ENCODE measurements around the gene CTSW.
"Not testable (repeated sequence)": the region's sequence is repeated elsewhere in the genome, so short reads cannot be mapped to it uniquely, and the experiment has no call there.

CTSW gene, protein sequence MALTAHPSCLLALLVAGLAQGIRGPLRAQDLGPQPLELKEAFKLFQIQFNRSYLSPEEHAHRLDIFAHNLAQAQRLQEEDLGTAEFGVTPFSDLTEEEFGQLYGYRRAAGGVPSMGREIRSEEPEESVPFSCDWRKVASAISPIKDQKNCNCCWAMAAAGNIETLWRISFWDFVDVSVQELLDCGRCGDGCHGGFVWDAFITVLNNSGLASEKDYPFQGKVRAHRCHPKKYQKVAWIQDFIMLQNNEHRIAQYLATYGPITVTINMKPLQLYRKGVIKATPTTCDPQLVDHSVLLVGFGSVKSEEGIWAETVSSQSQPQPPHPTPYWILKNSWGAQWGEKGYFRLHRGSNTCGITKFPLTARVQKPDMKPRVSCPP

DNA sequence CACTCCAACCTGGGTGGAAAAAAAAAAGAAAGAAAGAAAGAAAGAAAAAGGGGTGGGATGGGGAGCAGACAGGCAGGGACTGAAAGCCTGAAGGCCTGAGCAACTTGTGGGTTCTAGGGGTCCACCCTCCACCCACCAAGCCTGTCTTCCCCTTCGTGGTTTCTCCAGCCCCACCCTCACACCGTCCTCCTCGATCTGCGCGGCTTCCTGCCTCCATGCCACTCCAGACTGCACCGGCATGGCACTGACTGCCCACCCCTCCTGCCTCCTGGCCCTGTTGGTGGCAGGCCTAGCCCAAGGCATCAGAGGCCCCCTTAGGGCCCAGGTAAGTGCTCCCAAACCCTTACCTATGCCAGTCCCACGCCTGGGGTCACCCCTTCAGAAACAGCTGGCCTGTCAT, at the start of gene CTSW:
Gene CTSW (plus strand): TSS at position 221 of the 400 bp plus-strand sequence. CDS start 18 bp downstream, at position 239.
- Histone ChIP-seq H3K36me3 (ENCODE audit: control insufficient read depth in 1 of 2, insufficient read depth in 2 of 2, low read length in 2 of 2) (peaks cover 9 to 23% of the 10 kb centered on the region in 2 donors), H3K9me3 (ENCODE audit: control insufficient read depth in 1 of 2, low read length in 2 of 2) (no peaks in the 10 kb centered on the region), H3K27ac (ENCODE audit: low read length) (no peak within 1 kb of the TSS), H3K27me3 (ENCODE audit: low read depth, low read length) (no peaks in the 10 kb centered on the region), H3K4me3 (ENCODE audit: low read depth in 1 of 2, low read length in 2 of 2) (no peak within 1 kb of the TSS), H3K4me1 (ENCODE audit: control insufficient read depth in 1 of 2, insufficient read depth in 2 of 2, low read length in 2 of 2) (no peaks in the 10 kb centered on the region)

- not testable (repeated sequence) for H3K27ac ChIP-seq (ENCODE audit: low read length); H3K27me3 ChIP-seq (ENCODE audit: low read depth, low read length); H3K4me3 ChIP-seq (ENCODE audit: low read depth in 1 of 2, low read length in 2 of 2); H3K36me3 ChIP-seq (ENCODE audit: control insufficient read depth in 1 of 2, insufficient read depth in 2 of 2, low read length in 2 of 2); H3K9me3 ChIP-seq (ENCODE audit: control insufficient read depth in 1 of 2, low read length in 2 of 2)
- H3K4me1 ChIP-seq (ENCODE audit: control insufficient read depth in 1 of 2, insufficient read depth in 2 of 2, low read length in 2 of 2) = peaks cover 9 to 10% of the 10 kb centered on the region in 2 donors
Observed at GRCh38 chr11:65832231-65832630, 47.4 kb upstream of the CTSW start.

DNA sequence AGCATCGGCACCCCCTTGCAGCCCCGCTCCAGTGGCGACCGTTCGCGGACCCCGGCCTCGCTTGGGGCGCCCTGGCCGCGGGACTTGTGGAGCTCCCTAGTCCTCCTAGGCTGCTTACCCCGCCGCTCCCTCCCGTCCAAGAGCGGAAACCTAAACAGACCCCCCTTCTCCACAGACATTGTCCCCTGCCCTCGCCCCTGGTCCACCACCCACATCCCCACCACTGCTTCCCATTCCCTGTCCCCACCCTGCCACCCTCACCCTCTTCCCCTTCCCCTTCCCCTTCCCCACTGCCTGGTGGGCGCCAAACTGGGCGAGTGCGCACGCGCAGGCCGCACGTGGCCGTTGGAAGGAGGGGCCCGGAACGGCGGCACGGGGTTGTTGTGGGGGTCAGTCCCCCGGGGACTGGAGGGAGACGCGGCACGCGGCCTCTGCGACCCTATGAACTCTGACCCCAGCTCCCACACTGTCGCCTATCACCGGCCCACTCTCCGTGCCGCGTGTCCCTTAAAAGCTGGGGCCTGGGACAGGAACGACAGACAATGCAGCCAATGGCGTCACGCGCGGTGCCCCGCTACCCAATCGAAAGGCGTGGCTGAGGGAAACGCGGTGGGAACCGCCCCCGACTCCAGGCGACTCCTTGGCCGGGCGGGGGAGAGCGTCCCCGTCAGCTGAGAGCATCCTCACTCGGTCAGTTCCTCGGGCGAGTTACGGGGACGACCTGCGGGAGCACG, 46.2 kb upstream of the CTSW start, which contains the start of gene SNX32:
Gene SNX32 (plus strand): TSS at position 667 of the 734 bp plus-strand sequence. CDS start 103 bp downstream, outside the sequence.
- H3K27me3 ChIP-seq (ENCODE audit: low read depth, low read length) = no peaks in the 10 kb centered on the region
- no peak within 1 kb of the TSS for H3K27ac ChIP-seq (ENCODE audit: low read length)
- H3K9me3 ChIP-seq (ENCODE audit: control insufficient read depth in 1 of 2, low read length in 2 of 2) = no peaks in the 10 kb centered on the region
- peak within 1 kb of the TSS; percentile 76 to 77 for H3K4me3 ChIP-seq (ENCODE audit: low read depth in 1 of 2, low read length in 2 of 2)
- peaks cover 9 to 10% of the 10 kb centered on the region in 2 donors for H3K4me1 ChIP-seq (ENCODE audit: control insufficient read depth in 1 of 2, insufficient read depth in 2 of 2, low read length in 2 of 2)
- no peaks in the 10 kb centered on the region for H3K36me3 ChIP-seq (ENCODE audit: control insufficient read depth in 1 of 2, insufficient read depth in 2 of 2, low read length in 2 of 2)

DNA sequence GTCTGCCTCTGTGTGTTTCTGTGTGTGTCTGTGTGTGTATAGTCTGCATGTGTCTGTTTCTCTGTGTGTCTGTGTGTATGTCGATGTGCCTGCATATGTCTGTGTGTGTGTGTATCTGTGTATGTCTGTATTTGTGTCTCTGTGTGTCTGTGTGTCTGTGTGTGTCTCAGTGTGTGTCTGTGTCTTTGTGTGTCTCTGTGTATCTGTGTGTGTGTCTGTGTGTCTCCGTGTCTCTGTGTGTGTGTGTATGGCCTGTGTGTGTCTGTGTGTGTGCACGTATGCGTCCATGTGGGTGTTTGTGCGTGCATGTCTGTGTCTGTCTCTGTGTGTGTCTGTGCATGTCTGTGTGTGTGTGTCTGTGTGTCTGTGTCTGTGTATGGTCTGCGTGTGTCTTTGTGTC, 45.4 kb upstream of the CTSW start:
- Histone ChIP-seq H3K9me3 (ENCODE audit: control insufficient read depth in 1 of 2, low read length in 2 of 2) (no peaks in the 10 kb centered on the region), H3K4me3 (ENCODE audit: low read depth in 1 of 2, low read length in 2 of 2) (peak overlapping the region; percentile 76 to 77), H3K27ac (ENCODE audit: low read length) (no peak overlapping the region)

GRCh38 chr11:65842144-65842543, 37.5 kb upstream of the CTSW start:
- H3K36me3 ChIP-seq (ENCODE audit: control insufficient read depth in 1 of 2, insufficient read depth in 2 of 2, low read length in 2 of 2) = no peaks in the 10 kb centered on the region
- H3K4me1 ChIP-seq (ENCODE audit: control insufficient read depth in 1 of 2, insufficient read depth in 2 of 2, low read length in 2 of 2) = no peaks in the 10 kb centered on the region
- no peak overlapping the region for H3K27ac ChIP-seq (ENCODE audit: low read length)
- H3K9me3 ChIP-seq (ENCODE audit: control insufficient read depth in 1 of 2, low read length in 2 of 2) = no peaks in the 10 kb centered on the region
- H3K27me3 ChIP-seq (ENCODE audit: low read depth, low read length) = no peaks in the 10 kb centered on the region
- H3K4me3 ChIP-seq (ENCODE audit: low read depth in 1 of 2, low read length in 2 of 2) = no peak overlapping the region

More for the DNA sequence above, 45.4 kb upstream of the CTSW start:
- peaks cover 9 to 10% of the 10 kb centered on the region in 2 donors for H3K4me1 ChIP-seq (ENCODE audit: control insufficient read depth in 1 of 2, insufficient read depth in 2 of 2, low read length in 2 of 2)
- no peaks in the 10 kb centered on the region for H3K27me3 ChIP-seq (ENCODE audit: low read depth, low read length)
- no peaks in the 10 kb centered on the region for H3K36me3 ChIP-seq (ENCODE audit: control insufficient read depth in 1 of 2, insufficient read depth in 2 of 2, low read length in 2 of 2)

GRCh38 chr11:65843811-65844210, 35.8 kb upstream of the CTSW start:
- Histone ChIP-seq H3K4me3 (ENCODE audit: low read depth in 1 of 2, low read length in 2 of 2) (no peak overlapping the region), H3K9me3 (ENCODE audit: control insufficient read depth in 1 of 2, low read length in 2 of 2) (no peaks in the 10 kb centered on the region), H3K27ac (ENCODE audit: low read length) (no peak overlapping the region)

DNA sequence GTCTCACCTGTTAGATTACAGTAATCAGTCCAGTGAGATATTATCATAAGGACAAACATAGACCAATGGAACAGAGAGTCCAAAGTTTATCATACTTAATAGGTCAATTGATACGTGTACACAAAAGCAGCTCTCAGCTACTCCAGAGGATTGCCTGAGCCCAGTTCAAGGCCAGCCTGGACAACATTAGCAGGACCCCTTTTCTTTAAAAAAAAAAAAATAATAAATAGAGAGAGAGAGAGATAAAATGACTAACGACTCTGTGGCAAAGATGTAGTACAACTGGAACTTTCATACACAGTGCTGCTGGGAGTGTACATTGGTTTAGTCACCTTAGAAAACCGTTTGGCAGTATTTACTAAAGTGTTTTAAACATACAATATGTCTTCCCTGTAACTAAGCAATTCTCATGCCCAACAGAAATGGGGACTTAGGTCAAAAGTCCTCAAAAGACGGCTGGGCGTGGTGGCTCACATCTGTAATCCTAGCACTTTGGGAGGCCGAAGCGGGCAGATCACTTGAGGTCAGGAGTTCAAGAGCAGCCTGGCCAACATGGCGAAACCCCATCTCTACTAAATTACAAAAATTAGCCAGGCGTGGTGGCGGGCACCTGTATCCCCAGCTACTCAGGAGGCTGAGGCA, 35.3 kb upstream of the CTSW start:
- Histone ChIP-seq H3K36me3 (ENCODE audit: control insufficient read depth in 1 of 2, insufficient read depth in 2 of 2, low read length in 2 of 2) (no peaks in the 10 kb centered on the region), H3K4me1 (ENCODE audit: control insufficient read depth in 1 of 2, insufficient read depth in 2 of 2, low read length in 2 of 2) (no peaks in the 10 kb centered on the region), H3K9me3 (ENCODE audit: control insufficient read depth in 1 of 2, low read length in 2 of 2) (no peaks in the 10 kb centered on the region), H3K4me3 (ENCODE audit: low read depth in 1 of 2, low read length in 2 of 2) (no peak overlapping the region), H3K27ac (ENCODE audit: low read length) (no peak overlapping the region), H3K27me3 (ENCODE audit: low read depth, low read length) (no peaks in the 10 kb centered on the region)

More at GRCh38 chr11:65843811-65844210, 35.8 kb upstream of the CTSW start:
- no peaks in the 10 kb centered on the region for H3K4me1 ChIP-seq (ENCODE audit: control insufficient read depth in 1 of 2, insufficient read depth in 2 of 2, low read length in 2 of 2)
- H3K36me3 ChIP-seq (ENCODE audit: control insufficient read depth in 1 of 2, insufficient read depth in 2 of 2, low read length in 2 of 2) = no peaks in the 10 kb centered on the region
- no peaks in the 10 kb centered on the region for H3K27me3 ChIP-seq (ENCODE audit: low read depth, low read length)

DNA sequence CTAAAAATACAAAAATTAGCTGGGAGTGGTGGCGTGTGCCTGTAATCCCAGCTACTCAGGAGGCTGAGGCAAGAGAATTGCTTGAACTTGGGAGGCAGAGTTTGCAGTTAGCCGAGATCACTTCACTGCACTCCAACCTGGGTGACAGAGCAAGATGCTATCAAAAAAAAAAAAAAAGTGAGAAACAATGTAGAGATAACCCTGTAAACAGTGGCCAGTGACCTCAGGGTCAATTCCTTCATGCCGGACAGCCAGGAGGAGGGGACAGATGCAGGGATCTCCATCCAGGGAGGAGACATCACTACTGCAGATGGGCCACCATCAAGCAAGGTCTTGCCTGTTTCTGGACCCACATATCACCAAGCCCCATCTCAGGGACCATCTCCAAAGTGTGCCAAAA, 31.9 kb upstream of the CTSW start:
- Histone ChIP-seq H3K27me3 (ENCODE audit: low read depth, low read length) (no peaks in the 10 kb centered on the region), H3K4me3 (ENCODE audit: low read depth in 1 of 2, low read length in 2 of 2) (no peak overlapping the region), H3K27ac (ENCODE audit: low read length) (no peak overlapping the region), H3K36me3 (ENCODE audit: control insufficient read depth in 1 of 2, insufficient read depth in 2 of 2, low read length in 2 of 2) (peaks cover 0 to 24% of the 10 kb centered on the region in 2 donors), H3K4me1 (ENCODE audit: control insufficient read depth in 1 of 2, insufficient read depth in 2 of 2, low read length in 2 of 2) (no peaks in the 10 kb centered on the region), H3K9me3 (ENCODE audit: control insufficient read depth in 1 of 2, low read length in 2 of 2) (peaks cover 0 to 2% of the 10 kb centered on the region in 2 donors)

- H3K27ac ChIP-seq (ENCODE audit: low read length); H3K9me3 ChIP-seq (ENCODE audit: control insufficient read depth in 1 of 2, low read length in 2 of 2); H3K27me3 ChIP-seq (ENCODE audit: low read depth, low read length); H3K4me3 ChIP-seq (ENCODE audit: low read depth in 1 of 2, low read length in 2 of 2); H3K4me1 ChIP-seq (ENCODE audit: control insufficient read depth in 1 of 2, insufficient read depth in 2 of 2, low read length in 2 of 2): not testable (repeated sequence)
- H3K36me3 ChIP-seq (ENCODE audit: control insufficient read depth in 1 of 2, insufficient read depth in 2 of 2, low read length in 2 of 2) = peaks cover 8 to 33% of the 10 kb centered on the region in 2 donors
Observed at GRCh38 chr11:65848693-65849092, 30.9 kb upstream of the CTSW start.

GRCh38 chr11:65849366-65849765, 30.3 kb upstream of the CTSW start:
- Histone ChIP-seq H3K4me1 (ENCODE audit: control insufficient read depth in 1 of 2, insufficient read depth in 2 of 2, low read length in 2 of 2) (no peaks in the 10 kb centered on the region), H3K27ac (ENCODE audit: low read length) (no peak overlapping the region), H3K4me3 (ENCODE audit: low read depth in 1 of 2, low read length in 2 of 2) (no peak overlapping the region), H3K27me3 (ENCODE audit: low read depth, low read length) (no peaks in the 10 kb centered on the region), H3K9me3 (ENCODE audit: control insufficient read depth in 1 of 2, low read length in 2 of 2) (peaks cover 0 to 2% of the 10 kb centered on the region in 2 donors), H3K36me3 (ENCODE audit: control insufficient read depth in 1 of 2, insufficient read depth in 2 of 2, low read length in 2 of 2) (peaks cover 14 to 40% of the 10 kb centered on the region in 2 donors)

DNA sequence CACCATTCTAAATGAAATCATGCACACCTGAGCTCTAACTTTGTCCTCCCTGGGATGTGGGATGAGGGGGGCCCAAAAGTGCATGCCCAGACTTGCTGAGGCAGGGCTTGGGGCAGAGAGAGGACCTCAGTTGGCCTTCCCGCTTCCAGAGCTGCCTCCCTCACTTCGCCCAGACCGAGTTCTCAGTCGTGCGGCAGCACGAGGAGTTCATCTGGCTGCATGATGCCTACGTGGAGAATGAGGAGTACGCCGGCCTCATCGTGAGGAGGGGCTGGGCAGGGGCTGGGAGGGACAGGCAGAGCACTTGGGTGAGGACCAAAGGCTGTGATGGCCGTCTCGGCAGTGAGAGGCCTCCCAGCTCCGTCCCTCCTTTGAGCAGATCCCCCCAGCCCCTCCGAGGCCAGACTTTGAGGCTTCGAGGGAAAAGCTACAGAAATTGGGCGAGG, 29.8 kb upstream of the CTSW start:
- H3K27ac ChIP-seq (ENCODE audit: low read length) = no peak overlapping the region

More for the DNA sequence above, 29.8 kb upstream of the CTSW start:
- no peak overlapping the region for H3K4me3 ChIP-seq (ENCODE audit: low read depth in 1 of 2, low read length in 2 of 2)
- H3K9me3 ChIP-seq (ENCODE audit: control insufficient read depth in 1 of 2, low read length in 2 of 2) = peaks cover 0 to 2% of the 10 kb centered on the region in 2 donors
- H3K4me1 ChIP-seq (ENCODE audit: control insufficient read depth in 1 of 2, insufficient read depth in 2 of 2, low read length in 2 of 2) = no peaks in the 10 kb centered on the region
- H3K36me3 ChIP-seq (ENCODE audit: control insufficient read depth in 1 of 2, insufficient read depth in 2 of 2, low read length in 2 of 2) = peaks cover 19 to 44% of the 10 kb centered on the region in 2 donors
- no peaks in the 10 kb centered on the region for H3K27me3 ChIP-seq (ENCODE audit: low read depth, low read length)

All from muscle layer of duodenum (tissue), 2 donors.